ENCODE results near the gene DENND1A.

Gene DENND1A

GRCh38 chr9:123414936-123415930 is 514.7 kb downstream of the DENND1A start:
- H4K91ac ChIP-seq (ENCODE audit: low read length), result no peak overlapping the region
- WGBS, result 90% methylated on average over 23 of the region's 23 CpGs
- H3K4me3 ChIP-seq (ENCODE audit: insufficient read depth in 1 of 2, low read depth in 1 of 2, low read length in 2 of 2), result no peak overlapping the region
- H3K23ac ChIP-seq (ENCODE audit: low read length in 2 of 2), result no peak overlapping the region
- H2AFZ ChIP-seq (ENCODE audit: low read depth, low read length), result no peak overlapping the region
- H3K4me2 ChIP-seq (ENCODE audit: low read length, poor library complexity, severe bottlenecking), result no peak overlapping the region
- H3K9ac ChIP-seq (ENCODE audit: low read length), result no peak overlapping the region
- no peaks in the 10 kb centered on the region for H3K4me1 ChIP-seq (ENCODE audit: control insufficient read depth, insufficient read depth, low read depth, low read length)
- H3K79me1 ChIP-seq (replicated peaks; ENCODE audit: low read length, poor library complexity, severe bottlenecking), result no peaks in the 10 kb centered on the region
- H2BK120ac ChIP-seq (ENCODE audit: low read depth, low read length), result no peak overlapping the region
- no peak overlapping the region for H3K18ac ChIP-seq (ENCODE audit: low read depth in 1 of 2, low read length in 2 of 2)
- H2AK5ac ChIP-seq (ENCODE audit: low read length, severe bottlenecking), result no peak overlapping the region
- H3K9me3 ChIP-seq (ENCODE audit: control insufficient read depth, low read length), result no peaks in the 10 kb centered on the region
- no peak overlapping the region for H3K27ac ChIP-seq (ENCODE audit: low read length, poor library complexity, severe bottlenecking)
- H3K4ac ChIP-seq (ENCODE audit: low read depth in 1 of 2, low read length in 2 of 2), result no peak overlapping the region
- H2BK5ac ChIP-seq (ENCODE audit: low read depth, low read length, poor library complexity, severe bottlenecking), result no peak overlapping the region
- no peak for DNase-seq
- H2BK15ac ChIP-seq (ENCODE audit: low read depth, poor library complexity, severe bottlenecking), result no peak overlapping the region
- peaks cover 7 to 20% of the 10 kb centered on the region in 2 experiments for H3K36me3 ChIP-seq (ENCODE audit: control insufficient read depth in 1 of 2, insufficient read depth in 2 of 2, low read depth in 1 of 2, low read length in 2 of 2)
- H2BK12ac ChIP-seq (ENCODE audit: low read length in 2 of 2), result no peak overlapping the region
- no peak overlapping the region for H4K8ac ChIP-seq (ENCODE audit: low read length)
- no peak overlapping the region for H3K14ac ChIP-seq (ENCODE audit: low read length in 2 of 2)
- H3K27me3 ChIP-seq (ENCODE audit: control insufficient read depth in 1 of 2, insufficient read depth in 1 of 2, low read length in 2 of 2), result no peaks in the 10 kb centered on the region

- H3K14ac ChIP-seq (ENCODE audit: low read length in 2 of 2), result no peak overlapping the region
- H2BK5ac ChIP-seq (ENCODE audit: low read depth, low read length, poor library complexity, severe bottlenecking), result no peak overlapping the region
- H2BK120ac ChIP-seq (ENCODE audit: low read depth, low read length), result no peak overlapping the region
- H3K4me3 ChIP-seq (ENCODE audit: insufficient read depth in 1 of 2, low read depth in 1 of 2, low read length in 2 of 2), result no peak overlapping the region
- no peak overlapping the region for H3K23ac ChIP-seq (ENCODE audit: low read length in 2 of 2)
- no peak for DNase-seq
- H4K91ac ChIP-seq (ENCODE audit: low read length), result no peak overlapping the region
- H3K4ac ChIP-seq (ENCODE audit: low read depth in 1 of 2, low read length in 2 of 2), result no peak overlapping the region
- no peaks in the 10 kb centered on the region for H3K4me1 ChIP-seq (ENCODE audit: control insufficient read depth, insufficient read depth, low read depth, low read length)
- H2AK5ac ChIP-seq (ENCODE audit: low read length, severe bottlenecking), result no peak overlapping the region
- 96% methylated on average over 7 of the region's 7 CpGs for WGBS
- no peak overlapping the region for H3K9ac ChIP-seq (ENCODE audit: low read length)
- no peaks in the 10 kb centered on the region for H3K9me3 ChIP-seq (ENCODE audit: control insufficient read depth, low read length)
- H2BK15ac ChIP-seq (ENCODE audit: low read depth, poor library complexity, severe bottlenecking), result no peak overlapping the region
- H3K36me3 ChIP-seq (ENCODE audit: control insufficient read depth in 1 of 2, insufficient read depth in 2 of 2, low read depth in 1 of 2, low read length in 2 of 2), result peaks cover 3 to 17% of the 10 kb centered on the region in 2 experiments
- H2BK12ac ChIP-seq (ENCODE audit: low read length in 2 of 2), result no peak overlapping the region
- no peak overlapping the region for H2AFZ ChIP-seq (ENCODE audit: low read depth, low read length)
- H4K8ac ChIP-seq (ENCODE audit: low read length), result no peak overlapping the region
- H3K4me2 ChIP-seq (ENCODE audit: low read length, poor library complexity, severe bottlenecking), result no peak overlapping the region
- no peak overlapping the region for H3K18ac ChIP-seq (ENCODE audit: low read depth in 1 of 2, low read length in 2 of 2)
- H3K27ac ChIP-seq (ENCODE audit: low read length, poor library complexity, severe bottlenecking), result no peak overlapping the region
- H3K79me1 ChIP-seq (replicated peaks; ENCODE audit: low read length, poor library complexity, severe bottlenecking), result no peaks in the 10 kb centered on the region
- no peaks in the 10 kb centered on the region for H3K27me3 ChIP-seq (ENCODE audit: control insufficient read depth in 1 of 2, insufficient read depth in 1 of 2, low read length in 2 of 2)
Observed at GRCh38 chr9:123414204-123414603, 515.7 kb downstream of the DENND1A start.

GRCh38 chr9:123412171-123412820 is 517.6 kb downstream of the DENND1A start:
- no peak overlapping the region for H3K4me3 ChIP-seq (ENCODE audit: insufficient read depth in 1 of 2, low read depth in 1 of 2, low read length in 2 of 2)

GRCh38 chr9:123411636-123412035 is 518.3 kb downstream of the DENND1A start:
- H3K18ac ChIP-seq (ENCODE audit: low read depth in 1 of 2, low read length in 2 of 2), result no peak overlapping the region
- H2BK12ac ChIP-seq (ENCODE audit: low read length in 2 of 2), result no peak overlapping the region
- no peak overlapping the region for H3K23ac ChIP-seq (ENCODE audit: low read length in 2 of 2)
- no peak overlapping the region for H4K91ac ChIP-seq (ENCODE audit: low read length)
- no peak overlapping the region for H3K4me3 ChIP-seq (ENCODE audit: insufficient read depth in 1 of 2, low read depth in 1 of 2, low read length in 2 of 2)
- H3K4me1 ChIP-seq (ENCODE audit: control insufficient read depth, insufficient read depth, low read depth, low read length), result peaks cover 5% of the 10 kb centered on the region
- H2AK5ac ChIP-seq (ENCODE audit: low read length, severe bottlenecking), result no peak overlapping the region
- no peak overlapping the region for H3K4me2 ChIP-seq (ENCODE audit: low read length, poor library complexity, severe bottlenecking)
- peaks cover 0 to 9% of the 10 kb centered on the region in 2 experiments for H3K36me3 ChIP-seq (ENCODE audit: control insufficient read depth in 1 of 2, insufficient read depth in 2 of 2, low read depth in 1 of 2, low read length in 2 of 2)
- no peak overlapping the region for H4K8ac ChIP-seq (ENCODE audit: low read length)
- H2AFZ ChIP-seq (ENCODE audit: low read depth, low read length), result no peak overlapping the region
- no peak overlapping the region for H2BK5ac ChIP-seq (ENCODE audit: low read depth, low read length, poor library complexity, severe bottlenecking)
- no peak overlapping the region for H2BK15ac ChIP-seq (ENCODE audit: low read depth, poor library complexity, severe bottlenecking)
- no peak overlapping the region for H2BK120ac ChIP-seq (ENCODE audit: low read depth, low read length)
- H3K9me3 ChIP-seq (ENCODE audit: control insufficient read depth, low read length), result no peaks in the 10 kb centered on the region
- no peak overlapping the region for H3K9ac ChIP-seq (ENCODE audit: low read length)
- no peak overlapping the region for H3K27ac ChIP-seq (ENCODE audit: low read length, poor library complexity, severe bottlenecking)
- H3K79me1 ChIP-seq (replicated peaks; ENCODE audit: low read length, poor library complexity, severe bottlenecking), result no peaks in the 10 kb centered on the region
- no peak overlapping the region for H3K4ac ChIP-seq (ENCODE audit: low read depth in 1 of 2, low read length in 2 of 2)
- no peak for DNase-seq
- H3K14ac ChIP-seq (ENCODE audit: low read length in 2 of 2), result no peak overlapping the region
- 91% methylated on average over 11 of the region's 11 CpGs for WGBS
- no peaks in the 10 kb centered on the region for H3K27me3 ChIP-seq (ENCODE audit: control insufficient read depth in 1 of 2, insufficient read depth in 1 of 2, low read length in 2 of 2)

More at GRCh38 chr9:123412171-123412820, 517.6 kb downstream of the DENND1A start:
- Histone ChIP-seq H2AK5ac (ENCODE audit: low read length, severe bottlenecking) (no peak overlapping the region), H3K18ac (ENCODE audit: low read depth in 1 of 2, low read length in 2 of 2) (no peak overlapping the region), H2BK5ac (ENCODE audit: low read depth, low read length, poor library complexity, severe bottlenecking) (no peak overlapping the region), H3K79me1 (replicated peaks; ENCODE audit: low read length, poor library complexity, severe bottlenecking) (no peaks in the 10 kb centered on the region), H3K14ac (ENCODE audit: low read length in 2 of 2) (peak overlapping the region in 1 of 2 experiments; percentile 18), H3K27me3 (ENCODE audit: control insufficient read depth in 1 of 2, insufficient read depth in 1 of 2, low read length in 2 of 2) (no peaks in the 10 kb centered on the region), H3K36me3 (ENCODE audit: control insufficient read depth in 1 of 2, insufficient read depth in 2 of 2, low read depth in 1 of 2, low read length in 2 of 2) (peaks cover 0 to 9% of the 10 kb centered on the region in 2 experiments), H4K8ac (ENCODE audit: low read length) (no peak overlapping the region), H3K9me3 (ENCODE audit: control insufficient read depth, low read length) (no peaks in the 10 kb centered on the region), H2BK12ac (ENCODE audit: low read length in 2 of 2) (no peak overlapping the region), H4K91ac (ENCODE audit: low read length) (no peak overlapping the region), H2AFZ (ENCODE audit: low read depth, low read length) (no peak overlapping the region), H3K27ac (ENCODE audit: low read length, poor library complexity, severe bottlenecking) (no peak overlapping the region), H3K4ac (ENCODE audit: low read depth in 1 of 2, low read length in 2 of 2) (no peak overlapping the region), H2BK120ac (ENCODE audit: low read depth, low read length) (no peak overlapping the region), H3K4me1 (ENCODE audit: control insufficient read depth, insufficient read depth, low read depth, low read length) (peaks cover under 1% of the 10 kb centered on the region), H3K23ac (ENCODE audit: low read length in 2 of 2) (no peak overlapping the region), H3K9ac (ENCODE audit: low read length) (no peak overlapping the region), H3K4me2 (ENCODE audit: low read length, poor library complexity, severe bottlenecking) (no peak overlapping the region), H2BK15ac (ENCODE audit: low read depth, poor library complexity, severe bottlenecking) (no peak overlapping the region)
- no peak for DNase-seq
- WGBS, result 90% methylated on average over 18 of the region's 18 CpGs
